ENCODE measurements around the gene CD274. TPM values are rescaled to one million over a fixed set of nuclear protein-coding genes. Genes with fewer than 3 reads are reported as not detected.

CD274 gene
- total RNA-seq (2022; extraction: Qiagen RNA extraction) = 1.3 to 2.1 TPM (median 1.7 TPM) in 5 replicates

GRCh38 chr9:5450359-5451091, at the start of gene CD274:
Gene CD274, plus strand, starts transcription at chr9:5450542. Its CDS starts 5,572 bp downstream, at chr9:5456114.

GRCh38 chr9:5437254-5438216, 12.8 kb upstream of the CD274 start, which contains the start of gene PLGRKT:
Gene PLGRKT, minus strand, starts transcription at chr9:5437925. Its CDS starts 5,948 bp downstream, at chr9:5431977.

GRCh38 chr9:5510360-5510931, 60.1 kb downstream of the CD274 start, which contains the start of gene PDCD1LG2:
Gene PDCD1LG2, plus strand, starts transcription at chr9:5510531. Its CDS starts 12,016 bp downstream, at chr9:5522547.

Other genes starting within 250 kb of the CD274 start
- gene INSL4, start 219.1 kb upstream of the CD274 start, total RNA-seq (2022; extraction: Qiagen RNA extraction) = 14.4 to 17.2 TPM (median 16.2 TPM) in 5 replicates
- 0.13 to 0.28 TPM (median 0.19 TPM) in 5 replicates for gene RLN2, start 145.8 kb upstream of the CD274 start, total RNA-seq (2022; extraction: Qiagen RNA extraction)
- gene RLN1, start 110.7 kb upstream of the CD274 start, total RNA-seq (2022; extraction: Qiagen RNA extraction) = not detected in 5 replicates
- 21.0 to 26.8 TPM (median 22.1 TPM) in 5 replicates for gene PLGRKT, start 12.6 kb upstream of the CD274 start, total RNA-seq (2022; extraction: Qiagen RNA extraction)
- gene PDCD1LG2, start 60.0 kb downstream of the CD274 start, total RNA-seq (2022; extraction: Qiagen RNA extraction) = 0.09 to 0.18 TPM (median 0.15 TPM) in 5 replicates
- gene RIC1, start 178.6 kb downstream of the CD274 start, total RNA-seq (2022; extraction: Qiagen RNA extraction) = 9.8 to 12.8 TPM (median 12.0 TPM) in 5 replicates

Data from A549 treated with AZD2906 at 1 μM for 4 hours (cell line).